MM.1S (cell line): ENCODE results near the gene FIG4.

Source experiments
- DNase-seq: peaks from one replicate; pipeline ENCODE4 v3.0.0-alpha.2; 2015
- H2AFZ ChIP-seq: fragments of 300-600 bp; sonication (generic); 2 replicates; pipeline ENCODE4 v1.6.0; 2016; ENCODE audit warnings: antibody characterized with exemption, low read length
- H3F3A ChIP-seq: fragments of 300-600 bp; sonication (generic); 2 replicates; pipeline ENCODE4 v1.6.1; 2016; ENCODE audit warnings: mild to moderate bottlenecking, antibody characterized with exemption, low read length, moderate library complexity, mixed read lengths; ENCODE audit not compliant: insufficient read depth
- H3K27ac ChIP-seq: fragments of 300-600 bp; sonication (generic); 2 replicates; pipeline ENCODE4 v1.5.1; 2016; ENCODE audit warnings: mild to moderate bottlenecking, low read length
- H3K27me3 ChIP-seq: fragments of 300-600 bp; sonication (generic); replicated peaks from 2 replicates; pipeline ENCODE4 v1.6.0; 2016; ENCODE audit warnings: low read length; ENCODE audit not compliant: insufficient read depth
- H3K36me3 ChIP-seq: fragments of 300-600 bp; sonication (generic); replicated peaks from 2 replicates; pipeline ENCODE4 v1.6.1; 2016; ENCODE audit warnings: mild to moderate bottlenecking, low read length, mixed read lengths; ENCODE audit not compliant: insufficient read depth
- H3K4me1 ChIP-seq: fragments of 300-600 bp; sonication (generic); 2 replicates; pipeline ENCODE4 v1.6.1; 2016; ENCODE audit warnings: low read length, mixed read lengths
- H3K4me2 ChIP-seq: fragments of 300-600 bp; sonication (generic); 2 replicates; pipeline ENCODE4 v1.6.0; 2016; ENCODE audit warnings: low read depth, low read length
- H3K4me3 ChIP-seq: fragments of 300-600 bp; sonication (generic); 2 replicates; pipeline ENCODE4 v1.5.1; 2016; ENCODE audit warnings: low read length, mixed read lengths
- H3K79me2 ChIP-seq: fragments of 300-600 bp; sonication (generic); 2 replicates; pipeline ENCODE4 v1.6.1; 2016; ENCODE audit warnings: mixed run types, low read length, mixed read lengths
- H3K9ac ChIP-seq: fragments of 300-600 bp; sonication (generic); 2 replicates; pipeline ENCODE4 v1.6.1; 2016; ENCODE audit warnings: low read length, mixed read lengths
- H3K9me2 ChIP-seq: fragments of 300-600 bp; sonication (generic); replicated peaks from 2 replicates; pipeline ENCODE4 v1.6.1; 2016; ENCODE audit warnings: mild to moderate bottlenecking, low read length, mixed read lengths; ENCODE audit not compliant: insufficient read depth
- H3K9me3 ChIP-seq: fragments of 300-600 bp; sonication (generic); replicated peaks from 2 replicates; pipeline ENCODE4 v1.6.1; 2016; ENCODE audit warnings: mild to moderate bottlenecking, low read length, mixed read lengths; ENCODE audit not compliant: insufficient read depth
- H4K20me1 ChIP-seq: fragments of 300-600 bp; sonication (generic); 2 replicates; pipeline ENCODE4 v1.6.1; 2016; ENCODE audit warnings: mild to moderate bottlenecking, low read length, moderate library complexity, mixed read lengths; ENCODE audit not compliant: insufficient read depth
- CTCF ChIP-seq: fragments of 300-600 bp; sonication (generic); IDR thresholded peaks from 2 replicates; pipeline ENCODE4 v1.5.1; 2016; ENCODE audit warnings: antibody characterized with exemption, low read length, mixed read lengths
- EZH2 ChIP-seq: fragments of 300-600 bp; sonication (generic); optimal IDR thresholded peaks from 2 replicates; pipeline ENCODE3; 2017; ENCODE audit warnings: low read depth, mild to moderate bottlenecking, antibody characterized with exemption, low read length, mixed read lengths
- EZH2phosphoT487 ChIP-seq: fragments of 300-600 bp; sonication (generic); IDR thresholded peaks from 2 replicates; pipeline ENCODE4 v1.6.1; 2018; ENCODE audit warnings: antibody characterized with exemption, low read length

Gene FIG4

GRCh38 chr6:109872968-109873545, 182.0 kb downstream of the FIG4 start:
- H3K79me2 ChIP-seq: no peaks in the 10 kb centered on the region

GRCh38 chr6:109874086-109874485, 183.0 kb downstream of the FIG4 start:
- H3K4me1 ChIP-seq: no peaks in the 10 kb centered on the region
- H3K4me3 ChIP-seq: no peak overlapping the region
- no peaks in the 10 kb centered on the region for H3F3A ChIP-seq
- no peaks in the 10 kb centered on the region for H4K20me1 ChIP-seq
- H3K9ac ChIP-seq: no peak overlapping the region
- H3K36me3 ChIP-seq: no peaks in the 10 kb centered on the region
- no peak overlapping the region for H3K4me2 ChIP-seq
- no peaks in the 10 kb centered on the region for H3K9me2 ChIP-seq
- no peak overlapping the region for H2AFZ ChIP-seq
- no peaks in the 10 kb centered on the region for H3K27me3 ChIP-seq
- no peaks in the 10 kb centered on the region for H3K9me3 ChIP-seq
- H3K79me2 ChIP-seq: no peaks in the 10 kb centered on the region
- no peak overlapping the region for H3K27ac ChIP-seq
- DNase-seq: no peak
- TF ChIP-seq EZH2: no peak

More at GRCh38 chr6:109872968-109873545, 182.0 kb downstream of the FIG4 start:
- Histone ChIP-seq H3K9me2 (no peaks in the 10 kb centered on the region), H3F3A (no peaks in the 10 kb centered on the region), H3K27ac (no peak overlapping the region), H3K36me3 (no peaks in the 10 kb centered on the region), H3K4me1 (no peaks in the 10 kb centered on the region), H3K9ac (no peak overlapping the region), H3K9me3 (no peaks in the 10 kb centered on the region), H3K4me3 (no peak overlapping the region), H2AFZ (no peak overlapping the region), H3K4me2 (no peak overlapping the region), H4K20me1 (no peaks in the 10 kb centered on the region), H3K27me3 (no peaks in the 10 kb centered on the region)
- no peak for DNase-seq
- TF ChIP-seq EZH2 (no peak), EZH2phosphoT487 (no peak), CTCF (no peak)

GRCh38 chr6:109874621-109875020, 183.5 kb downstream of the FIG4 start:
- Histone ChIP-seq H3K4me1 (no peaks in the 10 kb centered on the region), H3K4me3 (no peak overlapping the region), H3K36me3 (no peaks in the 10 kb centered on the region), H3F3A (no peaks in the 10 kb centered on the region), H3K27me3 (no peaks in the 10 kb centered on the region), H3K9ac (no peak overlapping the region), H3K27ac (no peak overlapping the region), H3K79me2 (no peaks in the 10 kb centered on the region), H3K9me2 (no peaks in the 10 kb centered on the region), H3K9me3 (no peaks in the 10 kb centered on the region), H3K4me2 (no peak overlapping the region), H4K20me1 (no peaks in the 10 kb centered on the region), H2AFZ (no peak overlapping the region)
- no peak for DNase-seq
- no peak for TF ChIP-seq EZH2phosphoT487
- TF ChIP-seq EZH2: no peak
- no peak for TF ChIP-seq CTCF
